Muscle of leg (tissue), 11 donors: Measurements from ENCODE around the gene MARCKSL1. TPM values are rescaled to one million over a fixed set of nuclear protein-coding genes. Genes with fewer than 3 reads are reported as not detected.
"Not testable (repeated sequence)": the region's sequence is repeated elsewhere in the genome, so short reads cannot be mapped to it uniquely, and the experiment has no call there.

Source experiments
- DNase-seq: peaks from one replicate; pipeline ENCODE4 v3.0.0; 2013
- H3K27ac ChIP-seq: one replicate; pipeline ENCODE4 v1.5.1; 2013; ENCODE audit warnings: mild to moderate bottlenecking, low read length, control low read depth
- H3K27me3 ChIP-seq: one replicate; pipeline ENCODE4 v1.6.1; 2013; ENCODE audit warnings: low read length; ENCODE audit not compliant: control insufficient read depth, insufficient read depth
- H3K36me3 ChIP-seq: one replicate; pipeline ENCODE4 v1.6.1; 2013; ENCODE audit warnings: low read length; ENCODE audit not compliant: control insufficient read depth, insufficient read depth
- H3K4me1 ChIP-seq: one replicate; pipeline ENCODE4 v1.6.1; 2013; ENCODE audit warnings: low read length; ENCODE audit not compliant: control insufficient read depth, insufficient read depth
- H3K4me3 ChIP-seq: one replicate; pipeline ENCODE4 v1.5.1; 2013; ENCODE audit warnings: low read length, control low read depth
- H3K9me3 ChIP-seq: replicated peaks from 2 replicates; pipeline ENCODE4 v1.6.1; 2013; ENCODE audit warnings: low read depth, low read length; ENCODE audit not compliant: control insufficient read depth
- WGBS: methylation state at CpG from one replicate; pipeline ENCODE4 v1.1.5; 2013; ENCODE audit warnings: missing lambda C conversion rate; ENCODE audit not compliant: insufficient coverage; 5-methylcytosine and 5-hydroxymethylcytosine counted together
- polyA plus RNA-seq, 8 donors: library from polyadenylated mRNA; unstranded; fragments of 120-200 nt; gene quantifications; one replicate each; pipeline versions ENCODE4 v1.2.1 to v1.2.3, GENCODE V29; 2013; ENCODE audit warnings: inconsistent platforms in 1 of 8, low replicate concordance in 1 of 8; ENCODE audit not compliant: insufficient read length in 8 of 8, insufficient read depth in 1 of 8
- total RNA-seq: library from RNA; stranded (reverse); fragments of 120-200 nt; gene quantifications from one replicate; pipeline ENCODE4 v1.2.4, GENCODE V29; 2013

The MARCKSL1 gene
- total and polyA plus RNA-seq, 9 donors: 50.1 to 210 (median 174) TPM

GRCh38 chr1:32291708-32292538, 44.1 kb downstream of the MARCKSL1 start, which contains the start of gene HDAC1:
Gene HDAC1 (plus strand): TSS chr1:32292083. CDS start chr1:32292170, 87 bp downstream.
- peak; percentile 93 for DNase-seq
- H3K4me1 ChIP-seq: peaks cover 8% of the 10 kb centered on the region
- no peaks in the 10 kb centered on the region for H3K9me3 ChIP-seq
- H3K27me3 ChIP-seq: no peaks in the 10 kb centered on the region
- no peaks in the 10 kb centered on the region for H3K36me3 ChIP-seq
- WGBS: under 1% methylated on average over 60 of the region's 67 CpGs
- H3K27ac ChIP-seq: peak within 1 kb of the TSS; percentile 82
- H3K4me3 ChIP-seq: peak within 1 kb of the TSS; percentile 82

GRCh38 chr1:32291145-32291707, 44.8 kb downstream of the MARCKSL1 start:
- Histone ChIP-seq H3K27me3 (no peaks in the 10 kb centered on the region), H3K4me3 (peak overlapping the region; percentile 82), H3K27ac (peak overlapping the region; percentile 39), H3K9me3 (no peaks in the 10 kb centered on the region), H3K4me1 (peaks cover 8% of the 10 kb centered on the region), H3K36me3 (no peaks in the 10 kb centered on the region)
- WGBS: 76% methylated on average over 7 of the region's 10 CpGs
- no peak for DNase-seq

- no peaks in the 10 kb centered on the region for H3K36me3 ChIP-seq
- no peak overlapping the region for H3K27ac ChIP-seq
- no peak for DNase-seq
- no peaks in the 10 kb centered on the region for H3K9me3 ChIP-seq
- H3K27me3 ChIP-seq: no peaks in the 10 kb centered on the region
- H3K4me3 ChIP-seq: no peak overlapping the region
- peaks cover 8% of the 10 kb centered on the region for H3K4me1 ChIP-seq
- 93% methylated on average over 2 of the region's 7 CpGs for WGBS
Measured at GRCh38 chr1:32289256-32289655, 46.8 kb downstream of the MARCKSL1 start.

GRCh38 chr1:32286763-32287162, 49.3 kb downstream of the MARCKSL1 start:
- Histone ChIP-seq H3K27ac (no peak overlapping the region), H3K9me3 (no peaks in the 10 kb centered on the region), H3K27me3 (no peaks in the 10 kb centered on the region), H3K4me1 (no peaks in the 10 kb centered on the region), H3K4me3 (no peak overlapping the region), H3K36me3 (no peaks in the 10 kb centered on the region)
- 91% methylated on average over 4 of the region's 4 CpGs for WGBS
- DNase-seq: no peak

GRCh38 chr1:32285658-32286057, 50.4 kb downstream of the MARCKSL1 start:
- 100% methylated on average over 3 of the region's 3 CpGs for WGBS

GRCh38 chr1:32284777-32285176, 51.3 kb downstream of the MARCKSL1 start:
- not testable (repeated sequence) for DNase-seq, H3K4me1 ChIP-seq, H3K36me3 ChIP-seq, H3K9me3 ChIP-seq, H3K4me3 ChIP-seq, H3K27ac ChIP-seq, H3K27me3 ChIP-seq
- WGBS: 100% methylated on average over 1 of the region's 8 CpGs

More at GRCh38 chr1:32285658-32286057, 50.4 kb downstream of the MARCKSL1 start:
- Histone ChIP-seq H3K9me3 (no peaks in the 10 kb centered on the region), H3K4me1 (no peaks in the 10 kb centered on the region), H3K36me3 (no peaks in the 10 kb centered on the region), H3K27ac (no peak overlapping the region), H3K27me3 (no peaks in the 10 kb centered on the region), H3K4me3 (no peak overlapping the region)
- DNase-seq: no peak

Other genes starting within 250 kb of the MARCKSL1 start
- 24.4 TPM for gene KPNA6, start 228.2 kb downstream of the MARCKSL1 start, total RNA-seq
- gene KPNA6, start 228.2 kb downstream of the MARCKSL1 start, polyA plus RNA-seq: 10 to 100 TPM; 19.7 to 28.3 (median 23.8) TPM
- gene TXLNA, start 156.6 kb downstream of the MARCKSL1 start, total RNA-seq: 32.8 TPM
- 10 to 100 TPM; 30.5 to 46.2 (median 34.5) TPM for gene TXLNA, start 156.6 kb downstream of the MARCKSL1 start, polyA plus RNA-seq
- 63.7 TPM for gene CCDC28B, start 135.6 kb downstream of the MARCKSL1 start, total RNA-seq
- gene CCDC28B, start 135.6 kb downstream of the MARCKSL1 start, polyA plus RNA-seq: 10 to 100 TPM; 31.9 to 70.0 (median 44.5) TPM
- 2.5 TPM for gene IQCC, start 130.6 kb downstream of the MARCKSL1 start, total RNA-seq
- 1 to 10 TPM; 2.4 to 3.9 (median 3.1) TPM for gene IQCC, start 130.6 kb downstream of the MARCKSL1 start, polyA plus RNA-seq
- not detected for gene DCDC2B, start 127.1 kb downstream of the MARCKSL1 start, total RNA-seq
- gene DCDC2B, start 127.1 kb downstream of the MARCKSL1 start, polyA plus RNA-seq: 1 to 10 TPM in 1 of 8 donors, under 1 TPM in 7; 0.15 to 1.1 (median 0.34) TPM
- 8.7 TPM for gene TMEM234, start 113.9 kb downstream of the MARCKSL1 start, total RNA-seq
- 10 to 100 TPM in 5 of 8 donors, 1 to 10 TPM in 3; 7.8 to 11.9 (median 10.1) TPM for gene TMEM234, start 113.9 kb downstream of the MARCKSL1 start, polyA plus RNA-seq
- 183 TPM for gene EIF3I, start 113.8 kb downstream of the MARCKSL1 start, total RNA-seq
- gene EIF3I, start 113.8 kb downstream of the MARCKSL1 start, polyA plus RNA-seq: 100 to 1,000 TPM; 159 to 179 (median 175) TPM
- 2.5 TPM for gene FAM167B, start 89.0 kb downstream of the MARCKSL1 start, total RNA-seq
- 1 to 10 TPM; 4.3 to 5.6 (median 4.7) TPM for gene FAM167B, start 89.0 kb downstream of the MARCKSL1 start, polyA plus RNA-seq
- gene LCK, start 85.0 kb downstream of the MARCKSL1 start, total RNA-seq: 0.62 TPM
- gene LCK, start 85.0 kb downstream of the MARCKSL1 start, polyA plus RNA-seq: 1 to 10 TPM in 2 of 8 donors, under 1 TPM in 6; 0.34 to 1.3 (median 0.77) TPM
- gene HDAC1, start 44.1 kb downstream of the MARCKSL1 start, total RNA-seq: 31.2 TPM
- gene HDAC1, start 44.1 kb downstream of the MARCKSL1 start, polyA plus RNA-seq: 10 to 100 TPM; 29.2 to 46.5 (median 41.2) TPM
- 5.3 TPM for gene FAM229A, start 26.3 kb upstream of the MARCKSL1 start, total RNA-seq
- gene FAM229A, start 26.3 kb upstream of the MARCKSL1 start, polyA plus RNA-seq: 10 to 100 TPM in 1 of 8 donors, 1 to 10 TPM in 7; 3.3 to 10.4 (median 5.9) TPM
- 1.2 TPM for gene TSSK3, start 26.3 kb upstream of the MARCKSL1 start, total RNA-seq
- 1 to 10 TPM in 7 of 8 donors, under 1 TPM in 1; 0.55 to 3.6 (median 1.9) TPM for gene TSSK3, start 26.3 kb upstream of the MARCKSL1 start, polyA plus RNA-seq
- gene BSDC1, start 58.2 kb upstream of the MARCKSL1 start, total RNA-seq: 41.4 TPM
- gene BSDC1, start 58.2 kb upstream of the MARCKSL1 start, polyA plus RNA-seq: 10 to 100 TPM; 32.6 to 48.3 (median 41.2) TPM
- 0.13 TPM for gene ZBTB8B, start 128.8 kb upstream of the MARCKSL1 start, total RNA-seq
- under 1 TPM; 0.06 to 0.19 (median 0.12) TPM for gene ZBTB8B, start 128.8 kb upstream of the MARCKSL1 start, polyA plus RNA-seq
- 10.6 TPM for gene ZBTB8A, start 203.2 kb upstream of the MARCKSL1 start, total RNA-seq
- gene ZBTB8A, start 203.2 kb upstream of the MARCKSL1 start, polyA plus RNA-seq: 10 to 100 TPM in 2 of 8 donors, 1 to 10 TPM in 6; 5.9 to 13.4 (median 9.1) TPM